Muscle of leg (tissue), 11 donors: ENCODE results near the gene F13B. TPM values are rescaled to one million over a fixed set of nuclear protein-coding genes. Genes with fewer than 3 reads are reported as not detected.
"Not testable (repeated sequence)": the region's sequence is repeated elsewhere in the genome, so short reads cannot be mapped to it uniquely, and the experiment has no call there.

Source experiments
- DNase-seq: peaks from one replicate; pipeline ENCODE4 v3.0.0; 2013
- H3K27ac ChIP-seq: one replicate; pipeline ENCODE4 v1.5.1; 2013; ENCODE audit warnings: mild to moderate bottlenecking, low read length, control low read depth
- H3K27me3 ChIP-seq: one replicate; pipeline ENCODE4 v1.6.1; 2013; ENCODE audit warnings: low read length; ENCODE audit not compliant: control insufficient read depth, insufficient read depth
- H3K36me3 ChIP-seq: one replicate; pipeline ENCODE4 v1.6.1; 2013; ENCODE audit warnings: low read length; ENCODE audit not compliant: control insufficient read depth, insufficient read depth
- H3K4me1 ChIP-seq: one replicate; pipeline ENCODE4 v1.6.1; 2013; ENCODE audit warnings: low read length; ENCODE audit not compliant: control insufficient read depth, insufficient read depth
- H3K4me3 ChIP-seq: one replicate; pipeline ENCODE4 v1.5.1; 2013; ENCODE audit warnings: low read length, control low read depth
- H3K9me3 ChIP-seq: replicated peaks from 2 replicates; pipeline ENCODE4 v1.6.1; 2013; ENCODE audit warnings: low read depth, low read length; ENCODE audit not compliant: control insufficient read depth
- whole genome bisulfite sequencing: methylation state at CpG from one replicate; pipeline ENCODE4 v1.1.5; 2013; ENCODE audit warnings: missing lambda C conversion rate; ENCODE audit not compliant: insufficient coverage; 5-methylcytosine and 5-hydroxymethylcytosine counted together
- polyA plus RNA-seq, 8 donors: library from polyadenylated mRNA; unstranded; fragments of 120-200 nt; gene quantifications; one replicate each; pipeline versions ENCODE4 v1.2.1 to v1.2.3, GENCODE V29; 2013; ENCODE audit warnings: inconsistent platforms in 1 of 8, low replicate concordance in 1 of 8; ENCODE audit not compliant: insufficient read length in 8 of 8, insufficient read depth in 1 of 8
- total RNA-seq: library from RNA; stranded (reverse); fragments of 120-200 nt; gene quantifications from one replicate; pipeline ENCODE4 v1.2.4, GENCODE V29; 2013

The F13B gene
- total and polyA plus RNA-seq, 9 donors: 0.26 to 0.49 (median 0.43) TPM; not detected in 6

DNA sequence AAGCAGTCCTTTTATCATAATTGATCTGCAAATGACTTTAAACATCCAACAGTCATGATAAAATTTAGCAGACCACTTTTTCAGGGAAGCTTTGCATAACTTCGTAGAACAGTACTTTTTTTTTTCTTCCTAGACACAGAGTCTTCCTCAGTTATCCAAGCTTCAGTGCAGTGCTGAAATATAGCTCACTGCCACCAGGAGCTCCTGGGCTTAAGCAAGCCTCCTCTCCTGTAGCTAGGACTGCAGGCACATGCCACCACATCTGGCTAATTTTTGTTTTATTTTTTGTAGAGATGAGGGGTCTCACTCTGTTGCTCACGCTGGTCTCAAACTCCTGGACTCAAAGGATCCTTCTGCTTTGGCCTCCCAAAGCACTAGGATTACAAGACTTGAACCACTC, 3.8 kb downstream of the F13B start:
- H3K27me3 ChIP-seq: no peaks in the 10 kb centered on the region
- H3K9me3 ChIP-seq: no peaks in the 10 kb centered on the region
- 100% methylated on average over 1 of the region's 2 CpGs for WGBS
- H3K4me3 ChIP-seq: no peak overlapping the region
- no peaks in the 10 kb centered on the region for H3K36me3 ChIP-seq
- DNase-seq: no peak
- H3K27ac ChIP-seq: no peak overlapping the region
- H3K4me1 ChIP-seq: no peaks in the 10 kb centered on the region

- Histone ChIP-seq H3K4me3 (no peak overlapping the region), H3K36me3 (no peaks in the 10 kb centered on the region), H3K27me3 (no peaks in the 10 kb centered on the region), H3K27ac (no peak overlapping the region), H3K9me3 (no peaks in the 10 kb centered on the region), H3K4me1 (no peaks in the 10 kb centered on the region)
- no peak for DNase-seq
- WGBS: no CpG with 5 or more reads among the region's 2 CpGs
Observed at GRCh38 chr1:197062692-197063091, 4.4 kb downstream of the F13B start.

GRCh38 chr1:197049100-197049499, 18.0 kb downstream of the F13B start:
- Histone ChIP-seq H3K27ac (no peak overlapping the region), H3K9me3 (no peaks in the 10 kb centered on the region), H3K36me3 (no peaks in the 10 kb centered on the region), H3K27me3 (no peaks in the 10 kb centered on the region), H3K4me3 (no peak overlapping the region), H3K4me1 (no peaks in the 10 kb centered on the region)
- no peak for DNase-seq

DNA sequence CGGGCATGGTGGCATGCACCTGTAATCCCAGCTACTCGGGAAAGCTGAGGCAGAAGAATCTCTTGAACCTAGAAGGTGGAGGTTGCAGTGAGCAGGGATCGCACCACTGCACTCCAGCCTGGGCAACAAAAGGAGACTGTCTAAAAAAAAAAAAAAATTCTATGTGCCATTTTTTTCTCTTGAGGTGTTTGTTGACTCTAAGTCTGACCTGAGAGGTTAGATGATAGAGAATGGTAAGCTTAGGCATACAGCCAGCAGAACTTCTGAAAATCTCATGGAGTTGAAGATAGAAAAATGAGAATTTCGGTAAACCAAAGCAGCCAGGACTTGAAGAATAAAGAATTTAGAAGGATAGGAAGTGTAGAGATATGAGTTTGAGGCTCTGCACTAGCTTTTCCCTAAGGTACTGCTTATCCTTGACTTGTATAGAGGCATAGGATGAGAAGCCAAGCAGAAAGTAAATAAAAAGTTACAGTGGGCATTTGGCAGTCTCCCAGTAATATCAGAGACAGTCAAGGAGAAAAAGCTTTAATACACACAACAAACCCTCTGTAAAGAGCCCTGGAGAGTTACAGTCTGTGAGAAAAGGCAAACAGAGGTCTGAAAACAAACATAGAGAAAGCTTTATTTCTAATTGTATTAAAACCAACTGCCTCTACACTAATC, 24.3 kb downstream of the F13B start:
- WGBS: 83% methylated on average over 1 of the region's 4 CpGs
- H3K27ac ChIP-seq: no peak overlapping the region
- no peak overlapping the region for H3K4me3 ChIP-seq
- no peaks in the 10 kb centered on the region for H3K4me1 ChIP-seq
- H3K27me3 ChIP-seq: no peaks in the 10 kb centered on the region
- no peaks in the 10 kb centered on the region for H3K9me3 ChIP-seq
- H3K36me3 ChIP-seq: no peaks in the 10 kb centered on the region
- no peak for DNase-seq

DNA sequence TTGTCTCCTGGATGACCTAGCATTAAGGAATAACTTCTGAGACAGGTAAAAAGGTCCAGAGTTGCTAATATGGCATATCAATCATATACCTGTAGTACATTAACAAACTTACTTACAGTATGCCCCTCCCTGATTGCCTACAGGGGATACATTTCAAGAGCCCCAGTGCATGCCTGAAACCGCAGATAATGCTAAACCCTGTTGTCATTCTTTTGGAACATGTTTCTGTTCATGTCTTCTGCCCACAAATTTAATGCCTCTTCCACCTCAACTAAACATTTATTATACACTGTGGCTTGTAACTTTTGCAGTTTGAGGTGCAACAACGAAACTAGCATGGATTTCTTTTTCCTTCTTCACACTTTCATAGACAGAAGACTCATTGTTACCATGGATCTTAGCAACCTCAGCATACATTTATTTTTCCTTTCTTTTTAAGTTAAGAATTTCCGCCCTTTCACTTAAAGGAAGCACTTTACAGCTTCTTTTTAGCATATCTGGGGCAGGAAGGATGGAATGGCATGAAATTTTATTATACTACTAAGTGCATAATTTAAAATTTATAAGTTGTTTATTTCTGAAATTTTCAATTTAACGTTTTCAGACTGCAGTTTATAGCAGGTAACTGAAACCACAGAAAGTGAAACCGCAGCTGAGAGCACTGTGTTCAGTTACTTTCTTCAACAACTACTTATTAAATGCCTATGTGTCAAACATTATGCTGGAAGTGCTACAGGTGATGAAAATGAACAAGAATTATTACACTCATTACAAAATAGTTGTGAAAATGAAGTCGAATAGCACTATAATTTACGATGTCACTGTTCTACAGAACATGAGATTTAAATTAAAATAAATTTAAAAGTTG, 25.3 kb downstream of the F13B start:
- H3K4me3 ChIP-seq: no peak overlapping the region
- 55% methylated on average over 2 of the region's 7 CpGs for WGBS
- H3K36me3 ChIP-seq: no peaks in the 10 kb centered on the region
- no peaks in the 10 kb centered on the region for H3K4me1 ChIP-seq
- no peaks in the 10 kb centered on the region for H3K9me3 ChIP-seq
- H3K27me3 ChIP-seq: no peaks in the 10 kb centered on the region
- no peak overlapping the region for H3K27ac ChIP-seq
- DNase-seq: no peak

GRCh38 chr1:197036861-197037260, 30.2 kb downstream of the F13B start:
- H3K27ac ChIP-seq: no peak overlapping the region
- 100% methylated on average over 1 of the region's 3 CpGs for WGBS
- DNase-seq: no peak
- no peaks in the 10 kb centered on the region for H3K27me3 ChIP-seq
- no peaks in the 10 kb centered on the region for H3K9me3 ChIP-seq
- no peaks in the 10 kb centered on the region for H3K4me1 ChIP-seq
- no peaks in the 10 kb centered on the region for H3K36me3 ChIP-seq
- no peak overlapping the region for H3K4me3 ChIP-seq

DNA sequence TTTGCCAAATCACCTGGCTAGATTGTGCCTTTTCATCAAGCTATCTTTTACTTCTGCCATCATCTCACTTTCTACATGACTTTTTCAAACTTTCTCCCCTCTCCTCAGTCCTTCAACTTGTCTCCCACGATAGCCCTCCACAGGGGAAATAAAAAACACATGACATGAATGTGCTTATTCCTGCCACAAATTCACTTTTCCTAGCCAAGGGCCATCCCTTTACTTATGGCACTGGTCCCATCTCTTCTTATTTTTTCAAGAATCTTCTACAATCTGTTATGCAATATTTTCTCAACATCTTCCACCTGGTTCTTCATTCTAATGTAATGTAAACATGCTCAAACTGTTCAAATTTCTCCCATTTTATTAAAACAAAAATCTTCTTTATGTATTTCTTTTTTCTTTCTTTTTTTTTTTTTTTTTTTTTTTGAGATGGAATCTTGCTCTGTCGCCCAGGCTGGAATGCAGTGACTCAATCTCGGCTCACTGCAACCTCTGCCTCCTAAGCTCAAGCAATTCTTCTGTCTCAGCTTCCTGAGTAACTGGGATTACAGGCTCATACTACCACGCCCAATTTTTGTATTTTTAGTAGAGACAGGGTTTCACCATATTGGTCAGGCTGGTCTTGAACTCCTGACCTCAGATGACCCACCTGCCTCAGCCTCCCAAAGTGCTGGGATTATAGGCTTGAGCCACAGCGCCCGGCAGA, 32.3 kb downstream of the F13B start:
- not testable (repeated sequence) for H3K27me3 ChIP-seq, H3K36me3 ChIP-seq, H3K4me1 ChIP-seq, H3K27ac ChIP-seq, DNase-seq, H3K4me3 ChIP-seq, H3K9me3 ChIP-seq
- 82% methylated on average over 3 of the region's 6 CpGs for WGBS

DNA sequence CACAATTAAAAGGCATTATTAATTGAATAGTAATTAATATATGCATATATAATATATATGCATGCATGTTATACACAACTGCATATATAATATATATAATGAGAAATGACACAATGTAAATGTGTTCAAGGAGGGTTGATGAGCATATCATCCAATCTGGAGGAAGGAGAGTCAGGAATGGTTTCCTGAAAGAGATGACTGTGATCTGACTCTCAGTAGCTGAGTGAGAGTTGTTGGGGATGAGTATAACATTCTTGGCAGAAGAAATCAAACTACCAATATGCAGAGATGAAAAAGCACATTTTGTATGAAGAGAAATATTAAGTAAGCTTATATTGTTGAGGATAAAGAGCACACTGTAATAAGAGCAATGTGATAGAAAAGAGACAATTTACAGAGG, 37.3 kb downstream of the F13B start:
- no peaks in the 10 kb centered on the region for H3K4me1 ChIP-seq
- no peaks in the 10 kb centered on the region for H3K36me3 ChIP-seq
- H3K4me3 ChIP-seq: no peak overlapping the region
- no peak overlapping the region for H3K27ac ChIP-seq
- no peaks in the 10 kb centered on the region for H3K27me3 ChIP-seq
- no peaks in the 10 kb centered on the region for H3K9me3 ChIP-seq
- no peak for DNase-seq

DNA sequence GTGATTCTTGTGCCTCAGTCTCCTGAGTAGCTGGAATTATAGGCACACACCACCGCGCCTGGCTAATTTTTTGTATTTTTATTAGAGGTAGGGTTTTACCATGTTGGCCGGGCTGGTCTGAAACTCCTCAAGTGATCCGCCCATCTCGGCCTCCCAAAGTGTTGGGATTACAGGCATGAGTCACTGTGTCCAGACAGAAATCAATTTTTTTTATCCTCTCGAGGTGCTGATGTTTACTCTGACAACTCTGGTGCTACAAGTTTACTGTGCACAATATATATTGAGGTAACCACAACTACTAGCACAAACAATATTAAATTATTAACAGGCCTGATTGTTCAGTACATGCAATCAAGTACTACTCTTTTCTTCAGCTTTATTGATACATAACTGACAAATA, 39.7 kb downstream of the F13B start:
- Histone ChIP-seq H3K4me3 (no peak overlapping the region), H3K9me3 (no peaks in the 10 kb centered on the region), H3K36me3 (no peaks in the 10 kb centered on the region), H3K27ac (no peak overlapping the region), H3K4me1 (no peaks in the 10 kb centered on the region), H3K27me3 (no peaks in the 10 kb centered on the region)
- WGBS: no CpG with 5 or more reads among the region's 6 CpGs
- no peak for DNase-seq

- WGBS: no CpG with 5 or more reads among the region's 1 CpG
- no peak overlapping the region for H3K4me3 ChIP-seq
Observed at GRCh38 chr1:197024460-197024859, 42.6 kb downstream of the F13B start.

More at GRCh38 chr1:197024460-197024859, 42.6 kb downstream of the F13B start:
- no peak for DNase-seq
- H3K27me3 ChIP-seq: no peaks in the 10 kb centered on the region
- no peak overlapping the region for H3K27ac ChIP-seq
- H3K36me3 ChIP-seq: no peaks in the 10 kb centered on the region
- no peaks in the 10 kb centered on the region for H3K4me1 ChIP-seq
- no peaks in the 10 kb centered on the region for H3K9me3 ChIP-seq
